ENCODE data around the gene HSCB.
A peak's percentile ranks its signal among the peaks of the same experiment; 100 is the strongest.
"Not testable (repeated sequence)": the region's sequence is repeated elsewhere in the genome, so short reads cannot be mapped to it uniquely, and the experiment has no call there.

The HSCB gene

GRCh38 chr22:28741200-28741784 is 547 bp upstream of the HSCB start:
- DNase-seq: no peak

- DNase-seq: no peak
Measured at GRCh38 chr22:28742562-28742962, 723 bp downstream of the HSCB start.

- no peak for DNase-seq
Measured at GRCh38 chr22:28743852-28744251, 2.0 kb downstream of the HSCB start.

GRCh38 chr22:28750471-28750881 is 8.6 kb downstream of the HSCB start:
- DNase-seq: no peak

- not testable (repeated sequence) for DNase-seq
Measured at GRCh38 chr22:28754512-28754911, 12.7 kb downstream of the HSCB start.

GRCh38 chr22:28759861-28760560 is 18.2 kb downstream of the HSCB start:
- no peak for DNase-seq

GRCh38 chr22:28761449-28761755 is 19.6 kb downstream of the HSCB start:
- no peak for DNase-seq

GRCh38 chr22:28762000-28762399 is 20.2 kb downstream of the HSCB start:
- not testable (repeated sequence) for DNase-seq

- DNase-seq: no peak
Measured at GRCh38 chr22:28766628-28767027, 24.8 kb downstream of the HSCB start.

- peak; percentile 25 for DNase-seq
Measured at GRCh38 chr22:28768701-28769393, 27.0 kb downstream of the HSCB start.

GRCh38 chr22:28769394-28770085 is 27.7 kb downstream of the HSCB start:
- no peak for DNase-seq

- DNase-seq: peak; percentile 39
Measured at GRCh38 chr22:28771195-28771791, 29.5 kb downstream of the HSCB start.

- peak; percentile 89 for DNase-seq
Measured at GRCh38 chr22:28772633-28773460, 31.0 kb downstream of the HSCB start, which contains the start of gene CCDC117. Gene CCDC117, plus strand, starts transcription at chr22:28772695. Its CDS starts 155 bp downstream, at chr22:28772850.

- no peak for DNase-seq
Measured at GRCh38 chr22:28773461-28773867, 31.6 kb downstream of the HSCB start.

GRCh38 chr22:28774378-28774777 is 32.5 kb downstream of the HSCB start:
- DNase-seq: no peak

GRCh38 chr22:28779833-28780232 is 38.0 kb downstream of the HSCB start:
- DNase-seq: no peak

- no peak for DNase-seq
Measured at GRCh38 chr22:28780296-28780695, 38.5 kb downstream of the HSCB start.

- peak; percentile 85 for DNase-seq
Measured at GRCh38 chr22:28783786-28784671, 42.2 kb downstream of the HSCB start.

GRCh38 chr22:28788601-28789000 is 46.8 kb downstream of the HSCB start:
- no peak for DNase-seq

- DNase-seq: no peak
Measured at GRCh38 chr22:28791124-28791523, 49.3 kb downstream of the HSCB start.

- DNase-seq: peak; percentile 78
Measured at GRCh38 chr22:28791841-28792490, 50.1 kb downstream of the HSCB start.

Measured in DMS53 (cell line).